ENCODE data around the gene FKBP6. TPM values are rescaled to one million over a fixed set of nuclear protein-coding genes. Genes with fewer than 3 reads are reported as not detected.
"Not testable (repeated sequence)": the region's sequence is repeated elsewhere in the genome, so short reads cannot be mapped to it uniquely, and the experiment has no call there.

Gene FKBP6
- total RNA-seq, 1 experiment from 2014 or later, result not detected

GRCh38 chr7:73377413-73378200, 49.6 kb downstream of the FKBP6 start:
- H3K27ac ChIP-seq (ENCODE audit: low read depth, low read length, poor library complexity, severe bottlenecking); H3K9me3 ChIP-seq (ENCODE audit: low read depth, low read length, poor library complexity, severe bottlenecking); H3K4me1 ChIP-seq (ENCODE audit: insufficient read depth, low read length, poor library complexity, severe bottlenecking); POLR2A ChIA-PET (ENCODE audit: low non-redundant PET); intact Hi-C loops (cut with micrococcal nuclease; ENCODE audit: unreplicated experiment); CTCF ChIA-PET; DNase-seq (ENCODE audit: low spot score); H3K4me3 ChIP-seq (ENCODE audit: low read depth, low read length, poor library complexity, severe bottlenecking); H3K36me3 ChIP-seq (ENCODE audit: insufficient read depth, low read length, poor library complexity, severe bottlenecking); BruUV-seq (replicated peaks): not testable (repeated sequence)
- peaks cover 23% of the 10 kb centered on the region for H3K27me3 ChIP-seq (replicated peaks; ENCODE audit: insufficient read depth, low read depth, low read length, poor library complexity)
- TF ChIP-seq EZH2 (IDR thresholded peaks at IDR 0.05; ENCODE audit: borderline replicate concordance, low read depth, low read length, poor library complexity, severe bottlenecking), result peak; percentile 67

GRCh38 chr7:73382934-73383503, 55.1 kb downstream of the FKBP6 start:
- Histone ChIP-seq H3K4me3 (ENCODE audit: low read depth, low read length, poor library complexity, severe bottlenecking) (no peak overlapping the region), H3K4me1 (ENCODE audit: insufficient read depth, low read length, poor library complexity, severe bottlenecking) (no peaks in the 10 kb centered on the region), H3K36me3 (ENCODE audit: insufficient read depth, low read length, poor library complexity, severe bottlenecking) (no peaks in the 10 kb centered on the region), H3K27ac (ENCODE audit: low read depth, low read length, poor library complexity, severe bottlenecking) (no peak overlapping the region), H3K27me3 (replicated peaks; ENCODE audit: insufficient read depth, low read depth, low read length, poor library complexity) (peaks cover 10% of the 10 kb centered on the region), H3K9me3 (ENCODE audit: low read depth, low read length, poor library complexity, severe bottlenecking) (peaks cover 10% of the 10 kb centered on the region)
- TF ChIP-seq EZH2 (IDR thresholded peaks at IDR 0.05; ENCODE audit: borderline replicate concordance, low read depth, low read length, poor library complexity, severe bottlenecking) (no peak), CTCF (conservative IDR thresholded peaks at IDR 0.05; ENCODE audit: low read depth, low read length) (no peak)
- no peak for DNase-seq (ENCODE audit: low spot score)
- intact Hi-C loops (cut with micrococcal nuclease; ENCODE audit: unreplicated experiment), result no loop called here
- BruUV-seq (replicated peaks), result no TSS peak
- CTCF ChIA-PET, result no interaction called here
- POLR2A ChIA-PET (ENCODE audit: low non-redundant PET), result no interaction called here

- H3K27me3 ChIP-seq (replicated peaks; ENCODE audit: insufficient read depth, low read depth, low read length, poor library complexity), result no peaks in the 10 kb centered on the region
- no TSS peak for BruUV-seq (replicated peaks)
- TF ChIP-seq EZH2 (IDR thresholded peaks at IDR 0.05; ENCODE audit: borderline replicate concordance, low read depth, low read length, poor library complexity, severe bottlenecking) (no peak), CTCF (conservative IDR thresholded peaks at IDR 0.05; ENCODE audit: low read depth, low read length) (no peak)
- intact Hi-C loops (cut with micrococcal nuclease; ENCODE audit: unreplicated experiment), result no loop called here
- CTCF ChIA-PET, result no interaction called here
- no peak for DNase-seq (ENCODE audit: low spot score)
- no peak overlapping the region for H3K27ac ChIP-seq (ENCODE audit: low read depth, low read length, poor library complexity, severe bottlenecking)
- POLR2A ChIA-PET (ENCODE audit: low non-redundant PET), result no interaction called here
- no peaks in the 10 kb centered on the region for H3K36me3 ChIP-seq (ENCODE audit: insufficient read depth, low read length, poor library complexity, severe bottlenecking)
- H3K4me1 ChIP-seq (ENCODE audit: insufficient read depth, low read length, poor library complexity, severe bottlenecking), result no peaks in the 10 kb centered on the region
- H3K4me3 ChIP-seq (ENCODE audit: low read depth, low read length, poor library complexity, severe bottlenecking), result no peak overlapping the region
- peaks cover 10% of the 10 kb centered on the region for H3K9me3 ChIP-seq (ENCODE audit: low read depth, low read length, poor library complexity, severe bottlenecking)
Measured at GRCh38 chr7:73387221-73387828, 59.4 kb downstream of the FKBP6 start.

Measured in A673 (cell line).